WTC11 (cell line): Measurements from ENCODE around the gene CCNQ. TPM values are rescaled to one million over a fixed set of nuclear protein-coding genes. Genes with fewer than 3 reads are reported as not detected.

Experiments used
- ATAC-seq: fragments of 200-7000 bp; cut with Tn5 transposase; 2 replicates; pipeline ENCODE4 v1.10.0; 2021; ENCODE audit warnings: mild to moderate bottlenecking, moderate library complexity
- CTCF ChIA-PET: fragments of 300-600 bp; sonication (Branson Sonifier 250); formaldehyde crosslinking; loops from one replicate; lab custom pipeline; 2021; ENCODE audit warnings: antibody characterized with exemption; lab: Charles Lee
- POLR2A ChIA-PET: fragments of 350-600 bp; sonication (Branson Sonifier 250); formaldehyde crosslinking; loops from one replicate; lab custom pipeline; 2021; ENCODE audit warnings: antibody characterized with exemption; lab: Charles Lee
- DNase-seq: peaks from one replicate; pipeline ENCODE4 v3.0.0; 2021; ENCODE audit warnings: low spot score
- H3K27ac Mint-ChIP-seq: 2 replicates; pipeline ENCODE4 v1.8.0; 2021; ENCODE audit warnings: mixed read lengths
- H3K27me3 Mint-ChIP-seq: 2 replicates; pipeline ENCODE4 v1.8.0; 2021; ENCODE audit warnings: low read depth, mild to moderate bottlenecking, moderate library complexity, mixed read lengths
- H3K36me3 Mint-ChIP-seq: 2 replicates; pipeline ENCODE4 v1.8.0; 2021; ENCODE audit warnings: mixed read lengths
- H3K4me1 Mint-ChIP-seq: 2 replicates; pipeline ENCODE4 v1.8.0; 2022; ENCODE audit warnings: mixed read lengths
- H3K4me3 Mint-ChIP-seq: 2 replicates; pipeline ENCODE4 v1.8.0; 2021; ENCODE audit warnings: mild to moderate bottlenecking, moderate library complexity, mixed read lengths
- H3K9me3 Mint-ChIP-seq: 2 replicates; pipeline ENCODE4 v1.8.0; 2021; ENCODE audit warnings: mixed read lengths
- ATF1 ChIP-seq: sonication (generic); formaldehyde crosslinking; IDR thresholded peaks from 2 replicates; pipeline ENCODE4 v1.8.1; 2023; ENCODE audit warnings: mild to moderate bottlenecking, moderate library complexity, missing genetic modification reagents
- ATF2 ChIP-seq: sonication (generic); formaldehyde crosslinking; IDR thresholded peaks from 2 replicates; pipeline ENCODE4 v1.8.1; 2022; ENCODE audit warnings: low read depth, missing genetic modification reagents, borderline replicate concordance
- CREM ChIP-seq: sonication (generic); formaldehyde crosslinking; IDR thresholded peaks from 2 replicates; pipeline ENCODE4 v1.8.1; 2022; ENCODE audit warnings: mild to moderate bottlenecking, missing genetic modification reagents, moderate library complexity
- ELF4 ChIP-seq: sonication (generic); formaldehyde crosslinking; IDR thresholded peaks from 2 replicates; pipeline ENCODE4 v1.8.1; 2022; ENCODE audit warnings: low read depth, mild to moderate bottlenecking, moderate library complexity, missing genetic modification reagents
- EMX1 ChIP-seq: fragments of 250-450 bp; sonication (Bioruptor Pico); IDR thresholded peaks from 2 replicates; pipeline ENCODE4 v1.8.0; 2021; ENCODE audit warnings: mild to moderate bottlenecking
- ERG ChIP-seq: fragments of 250-450 bp; sonication (Bioruptor Pico); IDR thresholded peaks from 2 replicates; pipeline ENCODE4 v1.8.0; 2021; ENCODE audit warnings: mild to moderate bottlenecking
- FOXK1 ChIP-seq: sonication (generic); formaldehyde crosslinking; IDR thresholded peaks from 2 replicates; pipeline ENCODE4 v1.8.0; 2022; ENCODE audit warnings: mild to moderate bottlenecking, moderate library complexity, missing genetic modification reagents
- FOXP1 ChIP-seq: sonication (generic); formaldehyde crosslinking; IDR thresholded peaks from 2 replicates; pipeline ENCODE4 v1.8.0; 2022; ENCODE audit warnings: missing genetic modification reagents, mild to moderate bottlenecking, moderate library complexity, borderline replicate concordance
- IRF1 ChIP-seq: sonication (generic); formaldehyde crosslinking; IDR thresholded peaks from 2 replicates; pipeline ENCODE4 v1.8.0; 2023; ENCODE audit warnings: missing genetic modification reagents
- IRF2 ChIP-seq: sonication (generic); formaldehyde crosslinking; IDR thresholded peaks from 2 replicates; pipeline ENCODE4 v1.8.0; 2022; ENCODE audit warnings: low read depth, missing genetic modification reagents, borderline replicate concordance
- JUN ChIP-seq: sonication (generic); formaldehyde crosslinking; IDR thresholded peaks from 2 replicates; pipeline ENCODE4 v1.8.0; 2023; ENCODE audit warnings: mild to moderate bottlenecking, missing genetic modification reagents
- NFATC4 ChIP-seq: fragments of 250-450 bp; sonication (Bioruptor Pico); IDR thresholded peaks from 2 replicates; pipeline ENCODE4 v1.9.0; 2021; ENCODE audit warnings: mild to moderate bottlenecking
- NFE2L1 ChIP-seq: sonication (generic); formaldehyde crosslinking; IDR thresholded peaks from 2 replicates; pipeline ENCODE4 v1.8.1; 2023; ENCODE audit warnings: missing genetic modification reagents
- NFYB ChIP-seq: sonication (generic); formaldehyde crosslinking; conservative IDR thresholded peaks from 2 replicates; pipeline ENCODE4 v1.8.0; 2022; ENCODE audit warnings: low read depth, missing genetic modification reagents
- NR2C2 ChIP-seq: sonication (generic); formaldehyde crosslinking; IDR thresholded peaks from 2 replicates; pipeline ENCODE4 v1.8.0; 2022; ENCODE audit warnings: mild to moderate bottlenecking, missing genetic modification reagents
- PRDM15 ChIP-seq: sonication (generic); formaldehyde crosslinking; IDR thresholded peaks from 2 replicates; pipeline ENCODE4 v1.8.0; 2022; ENCODE audit warnings: missing genetic modification reagents
- TEAD1 ChIP-seq: sonication (generic); formaldehyde crosslinking; IDR thresholded peaks from 2 replicates; pipeline ENCODE4 v1.8.0; 2022; ENCODE audit warnings: mild to moderate bottlenecking, missing genetic modification reagents
- ZNF121 ChIP-seq: sonication (generic); formaldehyde crosslinking; IDR thresholded peaks from 2 replicates; pipeline ENCODE4 v1.8.0; 2023; ENCODE audit warnings: missing genetic modification reagents
- ZNF138 ChIP-seq: sonication (generic); formaldehyde crosslinking; conservative IDR thresholded peaks from 2 replicates; pipeline ENCODE4 v1.8.1; 2022; ENCODE audit warnings: mild to moderate bottlenecking, moderate library complexity, missing genetic modification reagents
- ZNF281 ChIP-seq: sonication (generic); formaldehyde crosslinking; IDR thresholded peaks from 2 replicates; pipeline ENCODE4 v1.8.0; 2023; ENCODE audit warnings: mild to moderate bottlenecking, missing genetic modification reagents
- ZNF396 ChIP-seq: fragments of 250-450 bp; sonication (Bioruptor Pico); IDR thresholded peaks from 2 replicates; pipeline ENCODE4 v1.8.0; 2021; ENCODE audit warnings: mild to moderate bottlenecking, moderate library complexity, borderline replicate concordance
- total RNA-seq: library from RNA; stranded (reverse); gene quantifications from 3 replicates; pipeline ENCODE4 v1.2.3, GENCODE V29; 2021

CCNQ gene
- total RNA-seq, 1 experiment from 2014 or later = 17.4 TPM

GRCh38 chrX:153635388-153635787, 36.4 kb upstream of the CCNQ start (continued):
- no peak for TF ChIP-seq ZNF281 (CRISPR knock-in tag)
- no peak for TF ChIP-seq ELF4
- TF ChIP-seq ZNF138 (CRISPR knock-in tag) = no peak
- no peak for TF ChIP-seq CREM
- no peak for TF ChIP-seq TEAD1 (CRISPR knock-in tag)
- no peak for TF ChIP-seq ZNF396 (CRISPR knock-in tag)
- TF ChIP-seq FOXK1 = no peak
- no peak for TF ChIP-seq ERG (CRISPR knock-in tag)
- TF ChIP-seq FOXP1 = no peak
- no peak for TF ChIP-seq ATF2 (CRISPR knock-in tag)
- no peak for TF ChIP-seq NFYB (CRISPR knock-in tag)
- no peak for TF ChIP-seq NFATC4 (CRISPR knock-in tag)

GRCh38 chrX:153634832-153635231, 35.9 kb upstream of the CCNQ start:
- no peaks in the 10 kb centered on the region for H3K4me1 Mint-ChIP-seq
- DNase-seq = no peak
- H3K36me3 Mint-ChIP-seq = no peaks in the 10 kb centered on the region
- ATAC-seq = no peak
- H3K9me3 Mint-ChIP-seq = peaks cover 4% of the 10 kb centered on the region; the same call in 1 of the 2 replicates
- POLR2A ChIA-PET = no interaction called here
- no peak overlapping the region for H3K4me3 Mint-ChIP-seq
- no peak overlapping the region for H3K27ac Mint-ChIP-seq
- H3K27me3 Mint-ChIP-seq = no peaks in the 10 kb centered on the region; the same call in 1 of the 2 replicates
- CTCF ChIA-PET = interaction anchor here (0.7 to 3.8 kb wide), 4 partner anchors 10 to 36 kb away, joined by 3 to 66 read pairs (median 16); partner anchors contain the start of gene CCNQ
- no peak for TF ChIP-seq IRF1 (CRISPR knock-in tag)
- TF ChIP-seq JUN (CRISPR knock-in tag) = no peak
- TF ChIP-seq NFE2L1 = no peak
- no peak for TF ChIP-seq EMX1 (CRISPR knock-in tag)
- TF ChIP-seq ATF1 (CRISPR knock-in tag) = no peak
- TF ChIP-seq ZNF396 (CRISPR knock-in tag) = no peak
- no peak for TF ChIP-seq IRF2
- TF ChIP-seq ZNF121 = no peak
- TF ChIP-seq NR2C2 = no peak
- no peak for TF ChIP-seq ZNF281 (CRISPR knock-in tag)
- TF ChIP-seq PRDM15 (CRISPR knock-in tag) = no peak
